Nasal cavity respiratory epithelium epithelial cell of viscerocranial mucosa (primary cell): Measurements from ENCODE around the gene TTLL12. TPM values are rescaled to one million over a fixed set of nuclear protein-coding genes. Genes with fewer than 3 reads are reported as not detected.

ENCODE experiments used
- total RNA-seq: library from RNA; depleted of rRNA; stranded (reverse); fragments of >200 nt; gene quantifications from 2 replicates; pipeline ENCODE4 v1.2.3, GENCODE V29; 2014

Gene TTLL12
- total RNA-seq = 55.0 and 94.5 TPM in 2 replicates

GRCh38 chr22:43186272-43187170, at the start of gene TTLL12:
Gene TTLL12 (minus strand): TSS chr22:43187134. CDS start chr22:43187069, 65 bp downstream.

GRCh38 chr22:43151251-43152002, 35.5 kb downstream of the TTLL12 start, which contains the start of gene TSPO:
Gene TSPO (plus strand): TSS chr22:43151559. CDS start chr22:43159239, 7,680 bp downstream.

GRCh38 chr22:43142880-43143562, 43.9 kb downstream of the TTLL12 start, which contains the start of gene MCAT:
Gene MCAT (minus strand): TSS chr22:43143398. CDS start chr22:43143348, 50 bp downstream.

Other genes starting within 250 kb of the TTLL12 start
- 37.6 and 85.8 TPM in 2 replicates for gene PACSIN2, start 172.0 kb downstream of the TTLL12 start, total RNA-seq
- gene TTLL1, start 97.7 kb downstream of the TTLL12 start, total RNA-seq = 8.2 and 13.0 TPM in 2 replicates
- gene BIK, start 76.4 kb downstream of the TTLL12 start, total RNA-seq = 22.9 and 30.5 TPM in 2 replicates
- 12.0 and 12.9 TPM in 2 replicates for gene MCAT, start 43.7 kb downstream of the TTLL12 start, total RNA-seq
- gene TSPO, start 35.6 kb downstream of the TTLL12 start, total RNA-seq = 172 and 323 TPM in 2 replicates
- gene SCUBE1, start 156.2 kb upstream of the TTLL12 start, total RNA-seq = not detected in 2 replicates
- not detected in 2 replicates for gene MPPED1, start 224.9 kb upstream of the TTLL12 start, total RNA-seq